Neural cell (in vitro differentiated cells): ENCODE measurements around the gene GAMT.

Experiments used
- TAF1 ChIP-seq: IDR thresholded peaks from 2 replicates; pipeline ENCODE4 v1.6.1; 2012; ENCODE audit warnings: low read depth
- TF ChIP-seq, protein P1 (sequence below): fragments of 450-650 bp; IDR thresholded peaks from 2 replicates; pipeline ENCODE4 v1.5.1; 2014; ENCODE audit warnings: antibody characterized with exemption, mild to moderate bottlenecking, moderate library complexity; ENCODE audit not compliant: poor library complexity, severe bottlenecking

DNA sequence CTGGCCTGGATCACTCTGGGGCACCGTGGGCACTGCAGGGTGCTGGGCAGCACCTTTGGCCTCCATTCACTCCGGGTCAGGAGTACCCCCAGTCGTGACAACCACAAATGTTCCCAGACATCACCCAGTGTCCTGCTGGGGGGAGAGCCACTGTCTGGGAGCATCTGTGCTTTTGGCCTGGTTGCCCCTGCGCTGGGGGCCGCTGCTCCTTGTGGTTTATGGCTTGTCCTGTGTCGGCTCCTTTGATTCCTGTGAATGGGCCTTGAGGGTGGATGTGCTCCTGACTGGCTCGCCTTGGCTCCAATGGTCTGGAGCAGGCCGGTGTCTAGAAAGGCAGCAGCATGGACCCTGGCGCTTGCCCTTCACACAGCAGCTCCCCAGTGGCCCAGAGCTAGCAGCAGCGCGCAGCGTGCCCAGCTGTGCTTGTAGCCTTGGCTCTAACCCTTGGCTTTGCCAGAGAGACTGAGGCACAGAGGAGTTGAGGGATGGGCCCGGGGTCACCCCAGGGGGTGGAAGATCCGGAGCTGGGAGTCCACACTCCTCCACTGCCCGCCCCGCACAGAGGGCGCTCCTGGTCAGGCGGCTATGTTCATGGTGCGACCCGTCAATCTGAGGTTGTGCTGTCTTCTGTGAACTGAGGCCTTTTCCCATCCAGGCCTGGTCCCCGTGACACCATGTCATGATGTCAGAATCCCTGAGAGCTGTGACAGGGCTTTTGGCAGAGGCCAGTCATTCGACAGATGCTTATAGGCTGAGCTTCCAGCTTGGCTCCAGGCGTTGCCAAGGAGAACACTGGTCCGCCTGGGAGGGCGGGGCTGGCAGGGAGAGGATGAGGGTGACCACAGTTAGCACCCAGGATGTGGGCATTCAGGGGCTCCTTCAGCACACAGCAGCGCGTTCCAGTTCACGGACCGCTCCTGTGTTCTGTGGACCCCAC, 10.2 kb upstream of the GAMT start:
- TF ChIP-seq, protein P1, sequence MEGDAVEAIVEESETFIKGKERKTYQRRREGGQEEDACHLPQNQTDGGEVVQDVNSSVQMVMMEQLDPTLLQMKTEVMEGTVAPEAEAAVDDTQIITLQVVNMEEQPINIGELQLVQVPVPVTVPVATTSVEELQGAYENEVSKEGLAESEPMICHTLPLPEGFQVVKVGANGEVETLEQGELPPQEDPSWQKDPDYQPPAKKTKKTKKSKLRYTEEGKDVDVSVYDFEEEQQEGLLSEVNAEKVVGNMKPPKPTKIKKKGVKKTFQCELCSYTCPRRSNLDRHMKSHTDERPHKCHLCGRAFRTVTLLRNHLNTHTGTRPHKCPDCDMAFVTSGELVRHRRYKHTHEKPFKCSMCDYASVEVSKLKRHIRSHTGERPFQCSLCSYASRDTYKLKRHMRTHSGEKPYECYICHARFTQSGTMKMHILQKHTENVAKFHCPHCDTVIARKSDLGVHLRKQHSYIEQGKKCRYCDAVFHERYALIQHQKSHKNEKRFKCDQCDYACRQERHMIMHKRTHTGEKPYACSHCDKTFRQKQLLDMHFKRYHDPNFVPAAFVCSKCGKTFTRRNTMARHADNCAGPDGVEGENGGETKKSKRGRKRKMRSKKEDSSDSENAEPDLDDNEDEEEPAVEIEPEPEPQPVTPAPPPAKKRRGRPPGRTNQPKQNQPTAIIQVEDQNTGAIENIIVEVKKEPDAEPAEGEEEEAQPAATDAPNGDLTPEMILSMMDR: no peak
- TF ChIP-seq TAF1: no peak
